Fibroblast of skin of right quadriceps (primary cell): ENCODE data around the gene YWHAB.
A peak's percentile ranks its signal among the peaks of the same experiment; 100 is the strongest.
"Not testable (repeated sequence)": the region's sequence is repeated elsewhere in the genome, so short reads cannot be mapped to it uniquely, and the experiment has no call there.

Experiments
- DNase-seq: peaks from one replicate; pipeline ENCODE4 v3.0.0-alpha.2; 2013

Gene YWHAB

GRCh38 chr20:44885392-44886265, at the start of gene YWHAB:
TSS of gene YWHAB (plus strand) at chr20:44885705. CDS start at chr20:44901534, 15,829 bp downstream.
- peak; percentile 98 for DNase-seq

GRCh38 chr20:44836601-44837120, 48.8 kb upstream of the YWHAB start:
- no peak for DNase-seq

- DNase-seq = no peak
Observed at GRCh38 chr20:44837946-44838345, 47.6 kb upstream of the YWHAB start.

- DNase-seq = no peak
Observed at GRCh38 chr20:44838521-44838920, 47.0 kb upstream of the YWHAB start.

GRCh38 chr20:44839481-44839880, 46.0 kb upstream of the YWHAB start:
- DNase-seq = no peak

GRCh38 chr20:44840826-44841225, 44.7 kb upstream of the YWHAB start:
- DNase-seq = no peak

- no peak for DNase-seq
Observed at GRCh38 chr20:44841955-44842354, 43.5 kb upstream of the YWHAB start.

- no peak for DNase-seq
Observed at GRCh38 chr20:44843876-44844275, 41.6 kb upstream of the YWHAB start.

GRCh38 chr20:44848254-44849015, 37.1 kb upstream of the YWHAB start:
- DNase-seq = no peak

- no peak for DNase-seq
Observed at GRCh38 chr20:44849703-44850102, 35.8 kb upstream of the YWHAB start.

GRCh38 chr20:44850272-44850671, 35.2 kb upstream of the YWHAB start:
- no peak for DNase-seq

- no peak for DNase-seq
Observed at GRCh38 chr20:44850837-44851236, 34.7 kb upstream of the YWHAB start.

- no peak for DNase-seq
Observed at GRCh38 chr20:44851545-44851944, 34.0 kb upstream of the YWHAB start.

- DNase-seq = no peak
Observed at GRCh38 chr20:44856442-44856841, 29.1 kb upstream of the YWHAB start.

- no peak for DNase-seq
Observed at GRCh38 chr20:44856856-44857448, 28.6 kb upstream of the YWHAB start.

- no peak for DNase-seq
Observed at GRCh38 chr20:44858606-44859360, 26.7 kb upstream of the YWHAB start.

- DNase-seq = peak; percentile 29
Observed at GRCh38 chr20:44861531-44862006, 23.9 kb upstream of the YWHAB start.

GRCh38 chr20:44862286-44862685, 23.2 kb upstream of the YWHAB start:
- no peak for DNase-seq

GRCh38 chr20:44863365-44864084, 22.0 kb upstream of the YWHAB start:
- DNase-seq = not testable (repeated sequence)

GRCh38 chr20:44864493-44864892, 21.0 kb upstream of the YWHAB start:
- not testable (repeated sequence) for DNase-seq

- DNase-seq = no peak
Observed at GRCh38 chr20:44866703-44867335, 18.7 kb upstream of the YWHAB start.
